Measurements from ENCODE around the gene CABLES1.
"Not testable (repeated sequence)": the region's sequence is repeated elsewhere in the genome, so short reads cannot be mapped to it uniquely, and the experiment has no call there.

- not testable (repeated sequence) for TF ChIP-seq POLR2A, CTCF (IDR thresholded peaks at IDR 0.05)
Observed at GRCh38 chr18:23158884-23159283, 23.6 kb downstream of the CABLES1 start.

Data from transverse colon (tissue), 3 donors.